HAP-1 (cell line): ENCODE data around the gene CCDC88C.
"Not testable (repeated sequence)": the region's sequence is repeated elsewhere in the genome, so short reads cannot be mapped to it uniquely, and the experiment has no call there.

Experiments
- DNase-seq, 2 experiments: peaks; one replicate each; pipeline ENCODE4 v3.0.0-alpha.2; 2016 to 2020; ENCODE audit warnings: low spot score in 2 of 2
- H3K27me3 ChIP-seq: fragments of 250-450 bp; sonication (Bioruptor Pico); 2 replicates; pipeline ENCODE4 v1.5.1; 2020; ENCODE audit warnings: low read depth, mild to moderate bottlenecking, moderate library complexity
- H3K36me3 ChIP-seq: fragments of 250-450 bp; sonication (Bioruptor Pico); replicated peaks from 2 replicates; pipeline ENCODE4 v1.5.1; 2020; ENCODE audit warnings: mild to moderate bottlenecking
- H3K4me1 ChIP-seq: fragments of 250-450 bp; sonication (Bioruptor Pico); 2 replicates; pipeline ENCODE4 v1.5.1; 2020; ENCODE audit warnings: mild to moderate bottlenecking
- H3K4me3 ChIP-seq: fragments of 250-450 bp; sonication (Bioruptor Pico); 2 replicates; pipeline ENCODE4 v1.5.1; 2020; ENCODE audit warnings: mild to moderate bottlenecking, moderate library complexity
- H3K9me3 ChIP-seq: fragments of 250-450 bp; sonication (Bioruptor Pico); 2 replicates; pipeline ENCODE4 v1.5.1; 2020; ENCODE audit warnings: mild to moderate bottlenecking, moderate library complexity
- in situ Hi-C: fragments of 300-500 bp; cut with MboI; formaldehyde crosslinking; loops from 3 replicates; pipeline ENCODE4 v1.14.3; 2020; ENCODE audit warnings: low sequenced_read_pairs, inconsistent platforms, mixed read lengths

The CCDC88C gene

DNA sequence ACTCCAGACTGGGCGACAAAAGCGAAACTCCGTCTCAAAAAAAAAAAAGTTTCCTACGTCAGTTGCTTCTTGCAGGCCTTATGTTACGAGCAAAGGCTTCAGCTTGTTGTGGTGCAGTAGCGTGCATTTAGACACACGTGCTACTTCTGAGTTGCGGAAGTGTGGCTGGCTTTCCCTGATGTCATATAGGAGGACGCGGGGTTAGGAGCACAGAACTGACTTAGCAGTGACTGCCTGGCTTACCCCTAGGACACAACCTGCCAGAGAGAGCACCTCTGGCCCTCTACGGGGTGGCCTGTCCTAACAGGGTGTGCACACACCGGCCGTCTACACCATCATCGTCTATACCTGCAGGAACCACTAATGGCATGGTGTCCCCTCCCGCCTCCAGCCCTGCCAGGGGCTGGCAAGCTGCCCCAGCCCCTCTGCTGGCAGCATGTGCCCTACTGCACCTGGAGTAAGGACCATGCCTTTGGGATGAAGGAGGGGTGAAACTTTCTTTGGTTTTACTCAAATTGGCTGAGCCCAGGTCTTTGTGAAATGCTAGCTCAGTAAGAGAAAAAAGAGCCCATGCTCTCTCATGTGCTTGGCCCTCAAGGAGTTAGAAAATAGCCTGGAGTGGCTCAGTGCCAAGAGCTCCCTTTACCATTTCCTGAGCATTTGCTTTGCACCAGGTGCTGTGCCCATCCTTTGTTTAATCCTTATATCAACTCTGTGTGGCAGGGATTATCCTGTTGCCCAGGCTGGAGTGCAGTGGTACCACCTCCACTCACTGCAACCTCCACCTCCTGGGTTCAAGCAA is 171.4 kb downstream of the CCDC88C start:
- Histone ChIP-seq H3K4me1 (no peaks in the 10 kb centered on the region), H3K9me3 (no peaks in the 10 kb centered on the region), H3K36me3 (no peaks in the 10 kb centered on the region), H3K27me3 (no peaks in the 10 kb centered on the region), H3K4me3 (no peak overlapping the region)
- no peak for DNase-seq
- in situ Hi-C loops = no loop called here

- H3K9me3 ChIP-seq, H3K36me3 ChIP-seq, H3K27me3 ChIP-seq, H3K4me1 ChIP-seq, H3K4me3 ChIP-seq, in situ Hi-C loops, DNase-seq: not testable (repeated sequence)
Observed at GRCh38 chr14:91245616-91246015, 172.0 kb downstream of the CCDC88C start.

GRCh38 chr14:91245029-91245428 is 172.6 kb downstream of the CCDC88C start:
- in situ Hi-C loops = no loop called here
- H3K36me3 ChIP-seq = no peaks in the 10 kb centered on the region
- H3K9me3 ChIP-seq = no peaks in the 10 kb centered on the region
- H3K4me1 ChIP-seq = no peaks in the 10 kb centered on the region
- no peak for DNase-seq
- H3K27me3 ChIP-seq = no peaks in the 10 kb centered on the region
- H3K4me3 ChIP-seq = no peak overlapping the region

DNA sequence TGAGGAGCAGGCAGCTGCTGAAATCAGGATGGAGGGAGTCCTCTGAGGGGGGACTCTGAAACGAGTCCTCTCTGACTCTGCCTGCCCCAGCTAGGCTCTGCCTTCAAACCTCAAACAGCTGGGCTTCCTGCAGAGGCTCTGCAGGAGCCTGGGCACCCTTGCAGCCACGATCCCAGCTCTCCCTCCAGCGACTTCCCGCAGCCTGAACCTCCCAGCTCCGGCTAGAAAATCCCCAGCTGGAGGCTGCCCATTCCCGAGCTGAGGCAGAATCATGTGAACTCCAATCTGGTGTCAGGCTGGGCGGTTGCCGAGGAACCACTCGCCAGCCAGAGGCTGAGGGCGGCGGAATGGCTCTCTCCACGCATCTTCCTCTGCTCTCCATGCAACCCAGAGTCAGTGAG is 173.1 kb downstream of the CCDC88C start, which contains the start of gene GPR68:
GPR68 (minus strand) TSS at position 204 of the 401 bp plus-strand sequence. CDS start 9,654 bp downstream, outside the sequence.
- Histone ChIP-seq H3K4me1 (no peaks in the 10 kb centered on the region), H3K9me3 (no peaks in the 10 kb centered on the region), H3K4me3 (no peak within 1 kb of the TSS), H3K36me3 (no peaks in the 10 kb centered on the region), H3K27me3 (no peaks in the 10 kb centered on the region)
- in situ Hi-C loops = no loop called here
- DNase-seq = no peak

DNA sequence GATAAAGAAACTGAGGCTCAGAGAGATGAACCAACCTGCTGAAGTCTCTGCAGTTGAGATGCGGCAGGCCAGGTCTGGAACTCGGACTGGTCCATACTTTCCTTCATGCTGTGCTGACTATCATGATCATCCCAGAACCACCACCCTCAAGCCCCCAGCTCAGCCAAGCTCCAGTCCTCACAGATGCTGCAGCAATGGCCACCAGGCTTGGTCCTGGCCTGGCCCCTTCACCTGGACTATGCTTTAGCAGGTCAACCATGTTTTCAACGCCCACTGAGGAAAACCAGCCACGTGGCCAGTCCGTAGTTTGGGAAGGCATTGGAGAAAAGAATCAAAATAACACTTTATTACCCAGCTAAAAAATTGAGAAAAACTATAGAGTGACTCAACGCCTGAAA is 174.5 kb downstream of the CCDC88C start:
- no peak for DNase-seq
- no peak overlapping the region for H3K4me3 ChIP-seq
- no peaks in the 10 kb centered on the region for H3K4me1 ChIP-seq
- in situ Hi-C loops = no loop called here
- H3K27me3 ChIP-seq = no peaks in the 10 kb centered on the region
- H3K36me3 ChIP-seq = no peaks in the 10 kb centered on the region
- H3K9me3 ChIP-seq = no peaks in the 10 kb centered on the region

- no peaks in the 10 kb centered on the region for H3K9me3 ChIP-seq
- no peaks in the 10 kb centered on the region for H3K27me3 ChIP-seq
- H3K4me1 ChIP-seq = no peaks in the 10 kb centered on the region
- no peaks in the 10 kb centered on the region for H3K36me3 ChIP-seq
- no peak overlapping the region for H3K4me3 ChIP-seq
- in situ Hi-C loops = no loop called here
- no peak for DNase-seq
Observed at GRCh38 chr14:91242635-91243034, 175.0 kb downstream of the CCDC88C start.

GRCh38 chr14:91241863-91242262 is 175.8 kb downstream of the CCDC88C start:
- in situ Hi-C loops = no loop called here
- no peaks in the 10 kb centered on the region for H3K36me3 ChIP-seq
- H3K27me3 ChIP-seq = no peaks in the 10 kb centered on the region
- no peaks in the 10 kb centered on the region for H3K9me3 ChIP-seq
- H3K4me1 ChIP-seq = no peaks in the 10 kb centered on the region
- no peak overlapping the region for H3K4me3 ChIP-seq
- DNase-seq = no peak

DNA sequence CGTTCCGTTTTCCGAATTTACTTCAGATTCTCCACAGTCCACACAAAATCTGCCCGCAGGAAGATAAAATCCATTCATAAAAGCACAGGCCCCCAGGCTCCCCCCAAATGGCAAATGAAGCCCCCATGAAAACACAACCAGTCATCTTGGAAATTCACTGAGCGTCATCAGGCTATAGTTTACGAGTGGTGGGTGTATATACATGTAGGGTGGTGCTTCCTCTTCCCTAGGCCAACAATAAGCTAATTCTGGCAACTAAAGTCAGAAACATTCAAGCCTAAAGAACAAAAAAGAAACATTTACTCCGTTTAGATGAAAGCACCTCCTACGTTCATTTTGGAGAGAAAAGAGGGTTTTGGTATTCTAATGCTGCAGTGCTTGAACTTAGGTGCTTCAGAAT is 179.0 kb downstream of the CCDC88C start:
- H3K4me3 ChIP-seq = no peak overlapping the region
- no peaks in the 10 kb centered on the region for H3K27me3 ChIP-seq
- H3K4me1 ChIP-seq = no peaks in the 10 kb centered on the region
- H3K9me3 ChIP-seq = no peaks in the 10 kb centered on the region
- no peak for DNase-seq
- no peaks in the 10 kb centered on the region for H3K36me3 ChIP-seq
- in situ Hi-C loops = no loop called here

DNA sequence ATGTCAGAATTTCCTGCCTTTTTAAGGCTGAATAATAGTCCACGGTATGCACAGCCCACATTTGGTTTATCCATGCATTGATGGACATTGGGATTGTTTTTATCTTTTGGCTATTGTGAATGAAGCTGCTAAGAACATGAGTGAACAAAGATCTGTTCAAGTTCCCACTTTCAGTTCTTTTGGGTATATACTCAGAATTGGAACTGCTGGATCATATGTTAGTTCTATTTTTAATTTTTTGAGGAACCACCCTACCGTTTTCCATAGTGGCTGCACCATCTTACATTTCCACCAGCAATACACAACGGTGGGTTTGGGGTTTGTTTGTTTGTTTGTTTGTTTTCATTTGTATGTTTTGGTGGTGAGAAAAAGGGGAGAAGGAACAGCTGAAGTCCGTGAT is 179.5 kb downstream of the CCDC88C start:
- Histone ChIP-seq H3K36me3 (no peaks in the 10 kb centered on the region), H3K9me3 (no peaks in the 10 kb centered on the region), H3K27me3 (no peaks in the 10 kb centered on the region), H3K4me3 (no peak overlapping the region), H3K4me1 (no peaks in the 10 kb centered on the region)
- in situ Hi-C loops = no loop called here
- DNase-seq = no peak

DNA sequence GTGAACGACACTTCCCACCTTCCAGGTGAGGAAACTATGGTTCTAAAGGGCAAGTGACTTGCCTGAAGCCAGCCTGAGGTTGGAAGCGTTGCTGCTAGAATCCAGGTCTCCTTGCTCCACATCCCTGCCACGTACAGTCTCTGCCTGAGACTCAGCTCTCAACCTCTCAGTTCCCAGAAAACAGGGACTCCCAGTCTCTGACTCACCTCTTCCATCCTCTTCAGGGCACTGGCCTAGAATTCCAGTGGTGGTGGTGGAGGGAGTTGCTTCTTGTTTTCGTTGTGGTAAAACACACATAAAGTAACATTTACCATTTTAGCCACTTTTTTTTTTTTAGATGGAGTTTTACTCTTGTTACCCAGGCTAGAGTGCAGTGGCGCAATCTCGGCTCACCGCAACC is 180.4 kb downstream of the CCDC88C start:
- H3K9me3 ChIP-seq = no peaks in the 10 kb centered on the region
- DNase-seq = no peak
- H3K4me3 ChIP-seq = no peak overlapping the region
- in situ Hi-C loops = no loop called here
- H3K36me3 ChIP-seq = no peaks in the 10 kb centered on the region
- no peaks in the 10 kb centered on the region for H3K4me1 ChIP-seq
- no peaks in the 10 kb centered on the region for H3K27me3 ChIP-seq

- H3K4me3 ChIP-seq = no peak overlapping the region
- H3K36me3 ChIP-seq = no peaks in the 10 kb centered on the region
- H3K9me3 ChIP-seq = no peaks in the 10 kb centered on the region
- no peaks in the 10 kb centered on the region for H3K4me1 ChIP-seq
- H3K27me3 ChIP-seq = no peaks in the 10 kb centered on the region
- in situ Hi-C loops = no loop called here
- no peak for DNase-seq
Observed at GRCh38 chr14:91235841-91236240, 181.8 kb downstream of the CCDC88C start.

- in situ Hi-C loops = no loop called here
- H3K36me3 ChIP-seq = no peaks in the 10 kb centered on the region
Observed at GRCh38 chr14:91234791-91235114, 182.9 kb downstream of the CCDC88C start.

GRCh38 chr14:91233936-91234790 is 183.5 kb downstream of the CCDC88C start:
- H3K4me1 ChIP-seq = no peaks in the 10 kb centered on the region
- H3K9me3 ChIP-seq = no peaks in the 10 kb centered on the region
- H3K27me3 ChIP-seq = no peaks in the 10 kb centered on the region
- no peaks in the 10 kb centered on the region for H3K36me3 ChIP-seq
- in situ Hi-C loops = no loop called here
- H3K4me3 ChIP-seq = no peak overlapping the region
- no peak for DNase-seq

More at GRCh38 chr14:91234791-91235114, 182.9 kb downstream of the CCDC88C start:
- Histone ChIP-seq H3K4me1 (no peaks in the 10 kb centered on the region), H3K4me3 (no peak overlapping the region), H3K9me3 (no peaks in the 10 kb centered on the region), H3K27me3 (no peaks in the 10 kb centered on the region)
- DNase-seq = no peak

DNA sequence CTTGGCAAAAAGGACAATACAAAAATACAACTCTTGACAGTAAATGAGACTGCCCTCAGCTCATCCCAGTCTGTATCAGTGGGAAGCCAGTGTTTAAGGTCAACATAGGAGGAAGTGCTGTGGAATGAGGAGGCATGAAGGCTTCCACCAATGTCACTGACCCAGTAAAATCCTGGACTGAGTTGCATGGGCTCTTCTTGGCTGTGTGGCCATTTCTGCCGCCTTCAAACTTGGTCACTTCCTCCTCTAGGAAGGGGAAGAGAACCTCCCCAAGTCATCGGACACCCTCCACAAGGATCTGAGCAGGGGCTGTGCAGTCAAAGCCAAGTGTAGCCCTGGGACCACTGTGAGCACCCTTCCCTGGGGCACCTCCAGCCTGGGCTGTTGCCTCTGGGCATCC is 185.0 kb downstream of the CCDC88C start:
- in situ Hi-C loops = no loop called here
- Histone ChIP-seq H3K36me3 (no peaks in the 10 kb centered on the region), H3K9me3 (no peaks in the 10 kb centered on the region), H3K4me1 (no peaks in the 10 kb centered on the region), H3K27me3 (no peaks in the 10 kb centered on the region), H3K4me3 (no peak overlapping the region)
- DNase-seq = no peak
